ENCODE results near the gene PLEKHB2.
A peak's percentile ranks its signal among the peaks of the same experiment; 100 is the strongest.
"Not testable (repeated sequence)": the region's sequence is repeated elsewhere in the genome, so short reads cannot be mapped to it uniquely, and the experiment has no call there.

PLEKHB2 gene

GRCh38 chr2:131093696-131094462, 11.3 kb upstream of the PLEKHB2 start:
- peak; percentile 52 for DNase-seq

- DNase-seq, result no peak
Observed at GRCh38 chr2:131094463-131095281, 10.5 kb upstream of the PLEKHB2 start.

GRCh38 chr2:131103165-131103564, 2.0 kb upstream of the PLEKHB2 start:
- DNase-seq, result no peak

- DNase-seq, result peak; percentile 44
Observed at GRCh38 chr2:131104487-131105155, 515 bp upstream of the PLEKHB2 start.

- no peak for DNase-seq
Observed at GRCh38 chr2:131105950-131106801, 1.0 kb downstream of the PLEKHB2 start.

- DNase-seq, result no peak
Observed at GRCh38 chr2:131112529-131112928, 7.4 kb downstream of the PLEKHB2 start.

- no peak for DNase-seq
Observed at GRCh38 chr2:131113566-131114227, 8.6 kb downstream of the PLEKHB2 start.

- DNase-seq, result not testable (repeated sequence)
Observed at GRCh38 chr2:131114950-131115349, 9.8 kb downstream of the PLEKHB2 start.

- no peak for DNase-seq
Observed at GRCh38 chr2:131115752-131116151, 10.6 kb downstream of the PLEKHB2 start.

- DNase-seq, result no peak
Observed at GRCh38 chr2:131120815-131121317, 15.7 kb downstream of the PLEKHB2 start.

GRCh38 chr2:131121464-131121863, 16.3 kb downstream of the PLEKHB2 start:
- no peak for DNase-seq

GRCh38 chr2:131122496-131122895, 17.4 kb downstream of the PLEKHB2 start:
- no peak for DNase-seq

- no peak for DNase-seq
Observed at GRCh38 chr2:131123192-131123591, 18.1 kb downstream of the PLEKHB2 start.

GRCh38 chr2:131125195-131125757, 20.1 kb downstream of the PLEKHB2 start:
- DNase-seq, result peak; percentile 1

- DNase-seq, result no peak
Observed at GRCh38 chr2:131126436-131126835, 21.3 kb downstream of the PLEKHB2 start.

GRCh38 chr2:131127076-131127475, 21.9 kb downstream of the PLEKHB2 start:
- DNase-seq, result no peak

- DNase-seq, result no peak
Observed at GRCh38 chr2:131127981-131128380, 22.8 kb downstream of the PLEKHB2 start.

GRCh38 chr2:131130298-131130596, 25.1 kb downstream of the PLEKHB2 start:
- no peak for DNase-seq

- DNase-seq, result no peak
Observed at GRCh38 chr2:131132729-131133128, 27.6 kb downstream of the PLEKHB2 start.

GRCh38 chr2:131140581-131140980, 35.4 kb downstream of the PLEKHB2 start:
- no peak for DNase-seq

GRCh38 chr2:131142849-131143248, 37.7 kb downstream of the PLEKHB2 start:
- DNase-seq, result no peak

- no peak for DNase-seq
Observed at GRCh38 chr2:131143803-131144202, 38.7 kb downstream of the PLEKHB2 start.

Measured in NCI-H2029 treated with DMSO at 0.1 percent for 48 hours (cell line).